Measurements from ENCODE around the gene CHST4. TPM values are rescaled to one million over a fixed set of nuclear protein-coding genes. Genes with fewer than 3 reads are reported as not detected.
A peak's percentile ranks its signal among the peaks of the same experiment; 100 is the strongest.

Gene CHST4
- 1 to 10 TPM in 1 of 4 donors, under 1 TPM in 1, not detected in 2; 0.15 to 4.3 TPM for total RNA-seq

DNA sequence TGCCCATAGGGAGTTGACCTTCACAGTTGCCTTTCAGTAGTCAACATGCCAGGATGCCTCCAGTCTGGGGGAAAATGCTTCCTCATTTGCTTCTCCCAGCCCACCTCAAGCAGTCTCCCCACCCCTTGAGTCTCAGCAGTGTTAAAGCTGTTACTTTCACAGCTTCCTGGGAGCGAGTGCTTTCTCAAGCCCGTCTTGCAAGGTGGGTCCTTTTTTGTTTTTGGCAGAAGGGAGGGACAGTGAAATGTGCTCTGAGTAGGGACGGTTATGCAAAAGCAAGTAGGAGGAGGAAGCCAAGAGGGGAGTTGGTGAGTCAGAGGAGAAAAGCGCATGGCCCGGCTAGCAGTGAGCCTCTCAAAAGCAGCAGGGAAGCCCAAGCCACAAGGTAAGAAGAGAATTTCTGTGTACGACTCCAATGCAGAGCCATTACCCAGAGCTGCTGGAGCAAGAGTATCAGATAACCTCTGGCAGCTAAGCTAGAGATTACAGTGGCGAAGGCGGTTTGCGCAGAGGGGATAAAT lies at the start of gene CHST4:
TSS of gene CHST4 (plus strand) at position 316 of the 521 bp plus-strand sequence. CDS start 10,252 bp downstream, outside the sequence.
- no peak within 1 kb of the TSS for H3K27ac ChIP-seq
- 0 to 5% methylated on average over 2 to 7 of the region's 9 CpGs for WGBS, 2 donors (ENCODE audit: low coverage in 1 of 2)
- ATAC-seq, result peak; percentile 62

DNA sequence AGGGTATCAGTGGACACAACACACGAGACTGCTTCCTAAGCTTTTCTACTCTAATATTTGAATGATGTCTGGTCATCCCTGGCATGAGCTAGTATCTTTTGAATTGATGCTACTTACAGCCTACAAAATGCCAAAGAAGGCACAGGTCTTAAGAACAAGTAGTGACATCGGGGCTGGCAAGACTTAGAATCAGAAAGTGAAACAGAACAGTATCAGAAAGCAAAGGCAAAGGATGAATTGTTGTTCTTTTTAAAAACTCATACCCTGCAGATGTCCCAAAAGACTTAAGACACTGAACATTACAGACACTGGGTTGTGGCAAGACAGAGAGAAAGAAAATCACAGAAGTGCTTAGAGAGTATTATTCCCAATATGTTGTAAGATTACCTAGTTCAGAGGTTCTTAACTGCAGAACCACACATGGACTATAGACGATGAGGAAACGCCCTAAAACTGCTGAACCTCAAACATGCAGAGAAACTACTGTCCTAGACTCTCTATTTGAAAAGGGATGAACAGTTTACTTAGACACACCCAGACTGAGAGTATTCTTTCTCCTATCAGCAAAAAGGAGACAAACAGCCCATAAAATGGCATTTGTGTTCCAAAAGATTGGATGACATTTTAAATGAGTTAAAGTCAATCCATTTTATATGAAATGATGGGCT lies 49.6 kb upstream of the CHST4 start:
- 90 to 100% methylated on average over 3 to 4 of the region's 4 CpGs for WGBS, 2 donors (ENCODE audit: low coverage in 1 of 2)
- H3K36me3 ChIP-seq, result peaks cover 0 to 84% of the 10 kb centered on the region in 2 donors

More for the DNA sequence above, at the start of gene CHST4:
- Histone ChIP-seq H3K36me3 (no peaks in the 10 kb centered on the region), H3K9me3 (no peaks in the 10 kb centered on the region), H3K27me3 (peaks cover 38% of the 10 kb centered on the region), H3K4me1 (peaks cover 0 to 9% (median 0%) of the 10 kb centered on the region in 3 donors), H3K4me3 (no peak within 1 kb of the TSS)
- TF ChIP-seq EP300 (IDR thresholded peaks at IDR 0.05) (no peak), POLR2A (IDR thresholded peaks at IDR 0.05) (no peak), POLR2AphosphoS5 (IDR thresholded peaks at IDR 0.05) (no peak)
- TF ChIP-seq, protein P1, sequence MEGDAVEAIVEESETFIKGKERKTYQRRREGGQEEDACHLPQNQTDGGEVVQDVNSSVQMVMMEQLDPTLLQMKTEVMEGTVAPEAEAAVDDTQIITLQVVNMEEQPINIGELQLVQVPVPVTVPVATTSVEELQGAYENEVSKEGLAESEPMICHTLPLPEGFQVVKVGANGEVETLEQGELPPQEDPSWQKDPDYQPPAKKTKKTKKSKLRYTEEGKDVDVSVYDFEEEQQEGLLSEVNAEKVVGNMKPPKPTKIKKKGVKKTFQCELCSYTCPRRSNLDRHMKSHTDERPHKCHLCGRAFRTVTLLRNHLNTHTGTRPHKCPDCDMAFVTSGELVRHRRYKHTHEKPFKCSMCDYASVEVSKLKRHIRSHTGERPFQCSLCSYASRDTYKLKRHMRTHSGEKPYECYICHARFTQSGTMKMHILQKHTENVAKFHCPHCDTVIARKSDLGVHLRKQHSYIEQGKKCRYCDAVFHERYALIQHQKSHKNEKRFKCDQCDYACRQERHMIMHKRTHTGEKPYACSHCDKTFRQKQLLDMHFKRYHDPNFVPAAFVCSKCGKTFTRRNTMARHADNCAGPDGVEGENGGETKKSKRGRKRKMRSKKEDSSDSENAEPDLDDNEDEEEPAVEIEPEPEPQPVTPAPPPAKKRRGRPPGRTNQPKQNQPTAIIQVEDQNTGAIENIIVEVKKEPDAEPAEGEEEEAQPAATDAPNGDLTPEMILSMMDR (IDR thresholded peaks at IDR 0.05), result no peak

DNA sequence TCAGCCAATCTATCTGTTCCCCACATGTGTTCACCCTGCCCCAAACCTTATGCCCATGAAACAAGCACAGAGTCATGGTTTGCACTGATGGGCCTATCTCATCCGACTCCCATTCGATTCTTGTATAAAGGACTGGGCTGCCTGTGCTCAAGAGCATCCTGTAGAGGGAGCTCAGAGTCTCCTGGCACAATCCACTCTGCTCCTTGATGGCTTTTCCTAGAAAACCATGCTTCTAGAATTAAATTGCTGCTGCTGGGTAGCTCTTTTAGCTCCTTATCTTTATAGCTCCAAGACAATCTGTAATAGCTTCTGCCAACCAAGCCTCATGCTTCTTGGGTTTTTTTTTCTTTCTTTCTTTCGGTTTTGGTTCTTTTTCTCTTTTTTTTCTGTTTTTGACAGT lies 46.8 kb upstream of the CHST4 start:
- Histone ChIP-seq H3K27ac (no peak overlapping the region), H3K4me1 (peaks cover 0 to 11% (median 4%) of the 10 kb centered on the region in 3 donors), H3K36me3 (peaks cover 0 to 58% of the 10 kb centered on the region in 2 donors), H3K9me3 (no peaks in the 10 kb centered on the region), H3K4me3 (no peak overlapping the region), H3K27me3 (no peaks in the 10 kb centered on the region)
- ATAC-seq, result no peak
- WGBS, 2 donors (ENCODE audit: low coverage in 1 of 2), result 44 to 46% methylated on average over 3 of the region's 3 CpGs
- TF ChIP-seq POLR2A (IDR thresholded peaks at IDR 0.05), result no peak
- no peak for TF ChIP-seq EP300 (IDR thresholded peaks at IDR 0.05)
- no peak for TF ChIP-seq POLR2AphosphoS5 (IDR thresholded peaks at IDR 0.05)

More for the DNA sequence above, 49.6 kb upstream of the CHST4 start:
- H3K9me3 ChIP-seq, result no peaks in the 10 kb centered on the region
- no peaks in the 10 kb centered on the region for H3K27me3 ChIP-seq
- H3K4me3 ChIP-seq, result no peak overlapping the region
- TF ChIP-seq, protein P1 (IDR thresholded peaks at IDR 0.05), result no peak
- TF ChIP-seq POLR2A (IDR thresholded peaks at IDR 0.05), result no peak
- no peak for TF ChIP-seq POLR2AphosphoS5 (IDR thresholded peaks at IDR 0.05)
- TF ChIP-seq EP300 (IDR thresholded peaks at IDR 0.05), result no peak
- no peak for ATAC-seq
- no peaks in the 10 kb centered on the region for H3K4me1 ChIP-seq
- no peak overlapping the region for H3K27ac ChIP-seq

DNA sequence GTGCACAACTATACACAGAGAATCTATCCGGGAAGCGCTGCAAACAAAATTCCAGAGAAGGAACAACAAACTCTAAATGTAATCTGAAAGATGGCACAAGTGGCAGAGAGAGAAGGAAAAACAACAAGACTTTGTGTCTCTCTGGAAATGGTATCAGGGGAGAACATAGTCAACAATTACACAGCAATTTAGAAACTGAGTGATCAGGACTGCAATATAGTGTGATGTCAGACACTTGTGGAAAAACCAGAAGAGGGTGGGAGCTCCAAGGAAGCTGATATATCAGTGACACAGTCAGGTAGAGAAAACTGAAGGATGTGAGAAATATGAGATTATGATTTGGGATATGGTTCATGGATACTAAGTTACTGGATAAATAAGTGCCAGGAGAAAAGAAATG lies 45.3 kb upstream of the CHST4 start:
- H3K27me3 ChIP-seq, result no peaks in the 10 kb centered on the region
- H3K4me3 ChIP-seq, result no peak overlapping the region
- H3K4me1 ChIP-seq, result peaks cover 0 to 16% (median 4%) of the 10 kb centered on the region in 3 donors
- WGBS, 2 donors (ENCODE audit: low coverage in 1 of 2), result 96% methylated on average over 2 of the region's 2 CpGs; no CpG with 5 or more reads in 1 of the 2 donors
- H3K27ac ChIP-seq, result no peak overlapping the region
- H3K36me3 ChIP-seq, result peaks cover 0 to 43% of the 10 kb centered on the region in 2 donors
- H3K9me3 ChIP-seq, result no peaks in the 10 kb centered on the region
- TF ChIP-seq EP300 (IDR thresholded peaks at IDR 0.05) (no peak), POLR2AphosphoS5 (IDR thresholded peaks at IDR 0.05) (no peak)
- TF ChIP-seq, protein P1 (IDR thresholded peaks at IDR 0.05), result no peak
- ATAC-seq, result no peak

DNA sequence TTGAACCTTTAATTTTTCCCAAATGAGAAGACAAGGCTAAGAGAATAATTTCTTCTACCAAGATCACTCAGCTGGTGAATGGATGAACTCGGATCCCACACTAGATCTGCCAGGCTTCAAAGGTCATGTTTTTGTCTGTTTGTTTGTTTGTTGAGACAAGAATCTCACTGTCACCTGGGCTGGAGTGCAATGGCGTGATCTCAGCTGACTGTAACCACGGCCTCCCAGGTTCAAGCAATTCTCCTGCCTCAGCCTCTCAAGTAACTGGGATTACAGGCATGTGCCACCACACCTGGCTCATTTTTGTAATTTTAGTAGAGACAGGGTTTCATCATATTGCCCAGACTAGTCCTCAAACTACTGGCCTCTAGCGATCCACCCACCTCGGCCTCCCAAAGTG lies 43.7 kb upstream of the CHST4 start:
- Histone ChIP-seq H3K4me1 (peaks cover 0 to 16% (median 4%) of the 10 kb centered on the region in 3 donors), H3K36me3 (peaks cover 0 to 26% of the 10 kb centered on the region in 2 donors), H3K27ac (no peak overlapping the region), H3K4me3 (no peak overlapping the region), H3K27me3 (no peaks in the 10 kb centered on the region), H3K9me3 (no peaks in the 10 kb centered on the region)
- ATAC-seq, result no peak
- no peak for TF ChIP-seq POLR2A (IDR thresholded peaks at IDR 0.05)
- TF ChIP-seq POLR2AphosphoS5 (IDR thresholded peaks at IDR 0.05), result no peak
- no peak for TF ChIP-seq EP300 (IDR thresholded peaks at IDR 0.05)
- TF ChIP-seq, protein P1 (IDR thresholded peaks at IDR 0.05), result no peak
- WGBS, 2 donors (ENCODE audit: low coverage in 1 of 2), result 69 to 92% methylated on average over 5 of the region's 5 CpGs

Data from gastroesophageal sphincter (tissue), 4 donors.